ENCODE data around the gene C2CD4C. TPM values are rescaled to one million over a fixed set of nuclear protein-coding genes. Genes with fewer than 3 reads are reported as not detected.

C2CD4C gene
- 2.9 and 10.2 TPM in 2 replicates for total RNA-seq

GRCh38 chr19:408902-409515 is at the start of gene C2CD4C:
C2CD4C (minus strand) TSS chr19:409147; CDS start chr19:408361, 786 bp downstream.

Other genes starting within 250 kb of the C2CD4C start
- 38.1 and 41.2 TPM in 2 replicates for gene PLPP2, start 117.7 kb downstream of the C2CD4C start, total RNA-seq
- 10.1 and 10.2 TPM in 2 replicates for gene MIER2, start 64.4 kb downstream of the C2CD4C start, total RNA-seq
- 9.3 and 22.0 TPM in 2 replicates for gene SHC2, start 51.9 kb upstream of the C2CD4C start, total RNA-seq
- not detected in 2 replicates for gene MADCAM1, start 87.3 kb upstream of the C2CD4C start, total RNA-seq
- gene TPGS1, start 98.3 kb upstream of the C2CD4C start, total RNA-seq: 30.7 and 35.0 TPM in 2 replicates
- 72.5 and 76.9 TPM in 2 replicates for gene CDC34, start 122.6 kb upstream of the C2CD4C start, total RNA-seq
- not detected in 2 replicates for gene GZMM, start 134.9 kb upstream of the C2CD4C start, total RNA-seq
- gene BSG, start 163.4 kb upstream of the C2CD4C start, total RNA-seq: 212 and 215 TPM in 2 replicates
- gene HCN2, start 180.7 kb upstream of the C2CD4C start, total RNA-seq: 0.43 and 0.65 TPM in 2 replicates
- 17.1 and 22.3 TPM in 2 replicates for gene POLRMT, start 224.4 kb upstream of the C2CD4C start, total RNA-seq
- gene FGF22, start 230.7 kb upstream of the C2CD4C start, total RNA-seq: 0.09 and 0.11 TPM in 2 replicates

All from dermis lymphatic vessel endothelial cell (primary cell).